Dedifferentiated amniotic fluid mesenchymal stem cell (primary cell): Measurements from ENCODE around the gene SHMT2.

Source experiments
- DNase-seq: peaks from one replicate; pipeline ENCODE4 v3.0.0-alpha.2; 2016; ENCODE audit errors: extremely low spot score

Gene SHMT2

DNA sequence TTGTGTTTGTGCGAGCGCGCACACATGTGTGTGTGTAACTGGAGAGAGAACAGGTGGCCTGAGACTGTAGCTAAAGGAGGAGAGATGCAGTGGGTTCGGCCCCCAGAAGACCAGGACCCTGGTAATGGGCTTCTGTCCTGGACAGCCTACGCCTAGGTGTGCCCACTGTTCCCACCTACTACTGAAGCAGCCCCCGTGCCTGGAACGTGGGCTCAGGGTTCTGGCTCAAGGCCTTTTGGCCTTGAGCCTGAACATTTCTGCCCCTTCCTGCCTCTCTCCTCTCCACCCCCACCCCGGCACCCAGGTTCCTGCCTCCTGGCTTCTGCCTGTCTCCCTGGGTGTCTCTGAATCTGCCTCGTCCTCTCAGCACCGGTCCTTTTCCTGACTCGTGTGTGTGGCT, 14.4 kb upstream of the SHMT2 start:
- no peak for DNase-seq

DNA sequence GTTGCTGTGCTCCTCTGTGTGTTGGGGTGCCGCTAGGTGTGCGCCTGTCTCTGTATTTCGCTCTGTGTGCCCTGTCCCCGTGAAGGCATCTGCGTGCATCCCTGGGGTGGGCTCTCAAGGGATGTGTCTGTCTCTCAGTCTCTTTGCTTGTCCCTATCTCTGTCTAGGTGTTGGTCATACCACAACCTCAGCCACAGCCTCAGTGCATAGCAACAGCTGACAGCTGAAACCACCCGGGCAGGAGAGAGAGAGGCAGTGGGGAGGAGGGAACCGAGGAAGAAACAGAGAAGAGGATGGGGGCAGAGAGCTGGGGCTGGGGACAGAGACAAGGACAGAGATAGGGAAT, 13.9 kb upstream of the SHMT2 start:
- no peak for DNase-seq

DNA sequence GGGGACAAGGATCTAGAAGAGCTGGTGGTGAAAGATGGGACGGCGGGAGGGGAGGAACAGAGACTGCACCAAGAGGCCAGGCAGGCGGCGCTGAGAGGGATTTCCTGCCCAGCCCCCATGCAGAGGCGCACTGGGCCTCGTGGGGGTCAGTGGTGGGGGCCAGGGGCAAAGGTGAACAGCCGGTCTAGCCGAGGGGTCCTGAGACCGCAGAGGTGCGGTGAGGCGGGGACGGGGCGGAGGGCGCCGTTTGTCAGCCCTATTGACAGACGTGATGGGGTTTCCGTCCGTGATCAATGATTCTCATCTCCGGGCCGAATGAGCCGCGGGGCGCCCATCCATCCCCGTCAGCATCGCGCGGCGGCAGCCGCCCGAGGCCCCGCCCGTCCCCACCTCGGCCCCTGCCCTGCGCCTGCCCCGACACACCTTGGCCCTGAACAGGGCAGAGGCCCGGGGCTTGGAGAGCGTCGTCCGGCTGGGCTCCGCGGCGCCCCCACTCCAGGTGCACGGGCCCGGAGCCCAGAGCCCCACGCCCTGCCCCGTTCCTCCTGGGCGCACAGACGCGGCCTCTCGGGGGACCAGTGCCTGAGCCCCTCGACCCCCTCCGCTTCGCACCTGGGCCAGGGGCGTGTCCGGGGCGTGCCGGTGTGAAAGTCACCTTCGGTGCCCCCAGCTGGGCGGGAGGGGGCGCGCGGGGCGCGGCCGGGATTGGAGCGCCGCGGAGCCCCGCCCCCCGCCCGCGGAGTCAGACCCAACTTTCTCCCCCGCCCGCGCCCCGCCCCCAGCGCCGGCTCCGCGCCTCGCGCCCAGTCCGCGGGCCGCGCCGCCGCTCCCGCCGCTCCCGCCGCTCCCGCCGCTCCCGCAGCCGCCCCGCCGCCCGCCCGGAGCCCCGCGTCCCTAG, 13.2 kb upstream of the SHMT2 start, which contains the start of gene NXPH4:
Gene NXPH4, plus strand, starts transcription at position 781 of the 898 bp plus-strand sequence. CDS start 176 bp downstream, outside the sequence.
- no peak for DNase-seq

DNA sequence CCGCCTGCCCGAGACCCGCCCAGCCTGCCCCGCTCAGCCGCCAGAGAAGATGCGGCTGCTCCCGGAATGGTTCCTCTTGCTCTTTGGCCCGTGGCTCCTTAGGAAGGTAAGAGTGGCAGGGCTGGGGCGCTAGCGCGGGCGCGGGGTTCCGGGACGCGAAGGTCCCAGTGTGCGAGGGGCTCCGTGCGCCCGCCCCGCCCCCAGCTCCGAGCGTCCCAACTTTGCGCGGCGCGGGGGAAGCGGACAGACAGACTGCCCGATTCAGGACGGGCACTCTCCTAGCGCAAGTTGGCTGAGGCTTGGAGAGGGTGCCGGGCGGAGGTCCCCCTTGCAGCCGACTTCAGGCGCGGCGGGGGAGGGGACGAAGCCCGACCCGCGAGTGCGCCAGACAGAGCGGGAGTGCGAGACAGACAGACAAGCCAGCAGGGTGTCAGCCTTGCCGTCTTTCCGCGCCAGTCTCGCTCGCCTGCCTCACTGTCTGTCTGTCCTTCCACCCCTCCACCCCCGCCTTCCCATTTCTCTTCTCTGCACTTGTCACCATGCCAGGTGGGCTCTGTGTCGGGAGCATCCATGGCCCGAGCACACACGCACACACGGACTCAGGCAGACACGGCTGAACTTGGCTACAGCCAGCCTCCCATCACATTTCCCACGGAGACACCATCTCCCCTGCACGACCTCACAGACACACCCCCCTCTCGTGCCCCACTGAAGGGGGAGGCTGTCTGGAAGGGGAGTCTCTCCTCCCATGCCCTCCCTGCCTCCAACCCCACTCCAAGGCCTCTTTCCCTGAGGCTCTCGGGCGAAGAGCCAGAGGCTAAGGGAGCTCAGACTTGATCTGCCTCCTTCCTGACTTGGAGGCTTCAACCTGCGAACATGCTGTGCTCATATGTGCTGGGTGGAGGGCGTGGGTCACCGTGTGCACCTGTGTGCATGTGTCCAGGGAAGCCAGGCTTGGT, 12.3 kb upstream of the SHMT2 start:
- DNase-seq = no peak

DNA sequence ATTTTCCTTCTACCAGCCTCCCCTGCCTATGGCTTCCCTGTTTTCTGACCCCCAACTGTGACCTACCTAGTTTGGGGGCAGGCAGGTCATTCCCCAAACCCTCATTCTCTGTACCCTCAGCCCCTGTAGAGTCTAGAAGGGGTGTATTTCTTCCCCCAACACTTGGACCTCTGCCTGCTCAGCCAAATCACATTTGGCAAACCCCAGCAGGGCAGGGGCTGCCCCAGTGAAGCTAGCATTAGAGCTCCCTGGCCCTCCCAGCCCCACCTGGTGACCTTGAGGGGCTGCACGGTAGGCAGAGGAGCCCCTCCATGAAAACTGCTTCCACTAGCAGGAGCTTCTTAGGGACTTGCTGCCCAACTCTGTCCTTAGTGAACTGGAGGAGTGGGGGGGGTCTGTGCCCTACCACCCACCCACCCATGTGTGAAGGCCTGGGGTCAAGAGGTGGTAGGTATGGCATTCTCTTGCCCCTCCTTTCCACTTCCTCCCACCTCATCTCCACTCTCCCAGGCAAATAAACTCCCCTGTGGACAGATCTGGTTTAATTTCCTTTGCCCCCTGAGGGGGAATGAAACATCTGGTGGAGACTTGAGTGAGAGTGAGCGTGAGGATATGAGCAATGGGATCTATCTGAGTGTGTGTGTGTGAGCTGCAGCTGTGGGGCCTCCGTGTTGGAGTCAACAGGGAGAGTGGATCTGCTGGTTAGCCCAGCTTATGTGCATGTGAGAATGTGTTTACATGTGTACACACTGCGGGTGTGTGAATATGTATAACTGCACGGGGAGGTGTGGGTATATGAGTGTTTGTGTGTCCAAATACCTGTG, 11.3 kb upstream of the SHMT2 start:
- DNase-seq = no peak

DNA sequence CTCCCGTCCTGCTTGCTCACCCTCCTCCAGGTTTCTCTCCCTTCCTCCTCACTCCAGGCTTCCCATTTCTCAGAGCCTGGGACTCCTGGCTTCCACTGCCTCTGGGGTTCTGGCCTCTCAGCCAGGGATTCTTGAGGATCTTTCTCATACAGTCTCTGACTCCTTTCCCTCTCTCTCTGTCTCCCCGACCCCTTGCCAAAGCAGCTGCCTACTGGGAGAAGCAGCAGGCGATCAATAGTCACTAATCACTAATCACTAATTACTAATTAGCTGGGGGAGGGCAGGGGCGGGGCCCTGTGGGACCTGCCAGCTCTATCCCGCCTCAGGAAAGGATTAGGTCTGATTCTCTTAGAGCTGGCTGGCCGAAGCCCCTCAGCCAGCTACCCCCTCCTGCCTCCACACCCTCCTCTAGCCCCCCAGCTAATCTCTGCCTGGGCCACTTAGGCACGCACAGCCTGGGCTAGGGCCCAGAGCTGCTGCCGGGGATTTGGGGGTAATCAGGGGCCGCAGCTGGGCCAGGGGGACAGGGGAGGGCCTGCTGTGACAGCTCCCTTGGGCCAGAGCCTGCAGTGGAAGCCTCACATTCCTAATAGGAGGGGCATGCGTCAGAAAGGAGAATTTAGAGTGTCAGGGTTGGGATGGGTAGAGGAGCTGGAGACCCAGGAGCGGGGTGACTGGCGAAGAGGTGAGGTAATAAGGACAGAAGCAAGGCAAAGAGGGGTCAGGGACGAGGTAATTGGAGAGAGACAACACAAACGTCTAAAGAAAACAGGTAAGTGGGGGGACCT, 10.1 kb upstream of the SHMT2 start:
- DNase-seq = no peak

DNA sequence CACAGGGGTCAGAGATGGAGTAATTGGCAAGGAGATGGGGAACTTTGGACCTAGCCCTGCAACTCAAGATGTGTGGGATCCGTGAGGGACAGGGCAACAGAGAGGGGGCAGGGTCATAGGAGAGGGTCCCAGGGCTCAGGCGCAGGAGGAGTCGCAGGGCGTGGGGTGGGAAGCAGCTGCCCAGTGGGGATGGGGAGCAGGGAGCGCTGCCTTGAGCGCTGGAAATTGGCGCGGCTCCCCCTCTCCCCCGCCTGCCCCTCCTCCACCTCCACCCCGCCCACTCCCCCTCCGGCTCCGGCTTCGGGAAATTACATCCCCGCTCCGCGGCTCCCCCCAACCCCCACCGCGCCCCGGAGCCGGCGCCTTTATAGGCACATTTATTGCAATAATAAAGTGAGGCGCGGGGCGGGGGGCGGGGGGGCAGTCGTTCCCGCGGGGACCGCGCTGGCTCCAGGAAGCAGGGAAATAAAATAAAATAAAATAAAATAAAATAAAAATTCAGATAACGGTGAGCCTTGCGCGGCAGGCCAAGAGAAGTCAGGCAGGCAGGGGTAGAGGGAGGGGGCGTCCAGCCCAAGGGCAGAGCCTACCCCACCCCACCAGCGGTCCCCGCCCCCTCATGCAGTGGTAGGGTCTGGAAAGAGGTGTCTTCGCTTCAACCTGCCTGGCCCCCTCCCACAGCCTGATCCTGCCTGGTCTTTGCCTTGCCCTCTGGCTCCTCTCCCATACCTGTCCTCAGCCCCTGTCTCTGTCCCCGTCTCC, 9.3 kb upstream of the SHMT2 start:
- no peak for DNase-seq

DNA sequence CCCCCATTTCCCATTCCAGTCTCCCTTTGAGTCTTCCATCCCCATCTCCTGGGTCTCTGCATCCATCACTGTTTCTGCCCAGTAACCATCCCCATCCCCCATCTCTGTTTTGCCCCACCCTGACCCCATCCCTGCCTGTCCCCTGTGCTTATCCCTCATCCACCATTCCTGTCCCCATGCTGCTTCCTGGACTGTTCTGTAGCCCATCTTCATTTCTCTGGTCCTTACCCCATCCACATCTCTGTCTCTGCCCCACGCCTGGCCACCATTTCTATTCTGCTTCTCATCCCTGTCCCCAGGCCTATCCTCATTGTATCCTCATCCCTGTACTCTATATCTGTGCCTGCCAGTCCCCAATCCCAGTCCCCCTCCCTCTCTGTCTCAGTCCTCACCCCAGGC, 8.7 kb upstream of the SHMT2 start:
- DNase-seq = no peak

DNA sequence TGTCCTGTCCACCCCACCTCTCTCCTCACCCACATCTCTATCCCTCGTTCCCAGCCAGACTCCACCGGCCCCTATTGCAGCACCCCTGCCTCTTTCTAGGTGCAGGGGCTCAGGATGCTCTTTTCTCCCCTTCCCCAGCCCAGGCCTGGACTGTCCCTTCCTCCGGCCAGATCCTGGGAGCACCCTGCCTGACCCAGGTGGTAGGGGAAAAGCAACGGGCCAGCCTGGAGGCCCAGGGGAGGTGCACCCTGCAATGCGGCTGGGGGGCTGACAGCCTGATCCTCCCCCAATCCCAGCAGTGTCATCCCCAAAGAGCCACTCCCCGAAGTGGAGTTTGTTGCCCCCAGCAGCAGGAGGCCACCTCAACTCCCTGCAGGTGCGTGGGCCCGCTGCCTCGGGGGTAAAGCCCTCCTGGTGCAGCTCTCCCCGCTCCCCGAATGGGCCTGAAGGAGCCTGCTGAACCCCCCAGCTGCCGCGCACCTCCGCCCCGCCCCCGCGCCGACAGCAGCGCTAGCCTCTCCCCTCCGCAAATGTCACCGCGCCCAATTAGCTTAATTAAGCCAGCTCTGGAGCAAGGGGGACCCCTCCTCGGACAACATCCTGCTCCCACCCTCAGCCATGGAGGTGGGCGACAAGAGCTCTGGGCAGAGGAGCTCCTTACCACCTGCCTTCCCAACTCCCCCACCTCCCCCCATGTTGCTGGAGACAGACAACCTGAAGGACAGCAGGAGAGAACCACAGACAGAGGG, 8.2 kb upstream of the SHMT2 start:
- no peak for DNase-seq

DNA sequence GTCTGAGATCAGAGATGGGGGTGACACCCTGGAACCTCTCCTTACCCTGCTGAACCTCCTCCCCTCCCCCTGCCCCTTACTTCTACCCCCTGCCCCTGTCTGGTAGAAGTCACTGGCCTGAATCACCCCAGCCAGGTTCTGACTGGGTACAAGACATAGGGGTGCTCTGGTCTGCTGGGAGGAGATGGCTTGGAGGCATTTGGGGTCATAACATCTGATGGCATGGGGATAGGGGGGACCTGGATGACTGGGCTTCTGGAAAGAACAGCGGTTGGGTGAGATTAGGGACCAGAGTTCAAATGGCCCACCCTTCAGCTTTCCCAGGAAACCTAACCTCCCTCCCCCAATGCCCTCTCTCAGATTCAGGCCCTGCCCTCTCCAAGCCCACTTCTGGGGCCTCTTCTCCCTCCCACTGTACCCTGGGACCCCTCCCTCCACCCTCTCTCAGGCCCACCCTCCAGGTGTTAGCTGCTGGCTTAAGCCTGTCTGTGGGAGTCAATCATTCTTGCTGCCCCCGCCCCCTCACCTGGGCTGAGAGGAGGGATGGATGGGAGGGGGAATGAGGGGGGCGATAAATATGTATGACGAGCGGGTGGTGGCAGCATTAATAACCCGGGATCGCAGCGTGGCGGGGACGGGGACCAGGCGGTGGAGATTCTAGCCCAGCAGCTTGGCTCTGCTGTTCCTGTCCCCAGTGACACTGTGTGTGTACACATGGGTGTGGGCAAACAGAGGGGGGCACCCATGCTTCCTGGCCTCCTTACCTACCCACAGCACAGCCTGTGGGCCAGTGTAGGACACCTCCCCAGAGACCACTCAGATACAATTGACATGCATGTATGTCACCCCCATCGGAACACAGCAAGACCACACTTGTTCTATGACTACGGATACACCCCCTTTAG, 7.0 kb upstream of the SHMT2 start:
- DNase-seq = no peak

DNA sequence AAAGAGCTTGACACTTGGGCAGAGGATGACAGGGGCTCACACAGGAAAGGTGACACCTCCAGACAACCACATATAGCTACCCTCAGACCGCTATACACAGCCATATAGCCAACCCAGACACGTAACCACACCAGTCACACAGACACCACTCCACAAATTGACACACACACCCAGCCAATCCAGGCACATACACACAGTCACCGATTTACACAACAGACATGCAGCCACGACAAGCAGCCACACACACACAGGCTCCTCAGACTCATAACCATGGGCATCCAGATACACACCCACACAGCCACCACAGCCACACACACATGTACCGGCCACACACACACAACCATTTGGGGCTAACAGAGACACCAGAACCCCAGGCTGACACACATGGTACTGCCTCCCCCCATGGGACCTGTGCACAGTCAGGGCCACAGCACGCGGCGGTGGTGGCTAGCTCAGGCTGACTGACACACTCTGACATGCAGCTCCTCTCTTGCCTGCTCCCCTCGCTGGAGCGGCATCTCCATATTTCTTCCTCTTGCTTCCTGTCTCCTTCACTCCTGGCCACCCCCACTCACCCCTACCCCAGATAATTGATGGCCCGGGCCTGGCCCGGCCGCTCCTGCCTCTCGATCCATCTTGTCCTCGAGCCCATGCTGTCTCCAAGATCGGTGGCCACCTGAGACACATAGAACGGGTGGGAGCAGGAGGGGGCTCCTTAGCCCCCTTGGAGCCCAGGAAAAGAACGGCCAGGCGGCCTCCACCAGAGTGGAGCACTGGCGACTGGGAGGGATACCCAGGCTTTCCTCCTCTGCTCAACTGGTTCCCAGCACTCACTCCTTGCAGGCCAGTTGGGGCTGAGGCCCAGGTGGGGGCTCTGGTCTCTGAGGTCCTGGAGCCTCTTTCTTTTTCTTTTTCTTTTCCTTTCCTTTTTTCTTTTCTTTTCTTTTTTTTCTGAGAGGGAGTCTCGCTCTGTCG, 6.0 kb upstream of the SHMT2 start:
- DNase-seq = no peak

DNA sequence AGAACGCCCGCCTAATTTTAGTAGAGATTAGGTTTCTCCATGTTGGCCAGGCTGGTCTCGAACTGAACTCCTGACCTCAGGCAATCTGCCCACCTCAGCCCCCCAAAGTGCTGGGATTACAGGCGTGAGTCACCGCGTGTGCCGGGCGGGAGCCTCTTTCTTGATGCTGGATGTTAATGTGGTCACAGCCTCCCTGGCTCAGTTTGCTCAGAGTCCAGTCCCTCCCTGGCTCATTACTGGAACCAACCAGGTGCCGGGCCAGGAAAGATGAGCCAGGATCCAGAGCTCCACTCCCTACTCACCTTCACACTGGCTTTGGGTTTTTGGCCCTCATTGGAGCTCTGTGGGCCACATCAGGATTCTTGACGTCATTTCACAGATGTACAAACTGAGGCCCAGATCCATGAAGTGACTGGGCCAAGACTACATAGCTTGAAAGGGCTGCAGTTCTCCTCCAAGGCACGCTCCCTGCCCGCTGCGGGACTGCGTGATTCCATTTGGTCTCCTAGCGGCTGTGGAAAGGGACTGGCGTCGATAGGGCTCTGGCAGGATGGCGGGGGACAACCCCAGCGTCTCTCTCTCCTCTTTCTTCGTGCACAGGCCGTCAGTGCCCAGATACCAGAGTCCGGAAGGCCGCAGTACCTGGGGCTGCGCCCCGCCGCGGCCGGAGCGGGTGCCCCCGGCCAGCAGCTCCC, 5.1 kb upstream of the SHMT2 start:
- no peak for DNase-seq

DNA sequence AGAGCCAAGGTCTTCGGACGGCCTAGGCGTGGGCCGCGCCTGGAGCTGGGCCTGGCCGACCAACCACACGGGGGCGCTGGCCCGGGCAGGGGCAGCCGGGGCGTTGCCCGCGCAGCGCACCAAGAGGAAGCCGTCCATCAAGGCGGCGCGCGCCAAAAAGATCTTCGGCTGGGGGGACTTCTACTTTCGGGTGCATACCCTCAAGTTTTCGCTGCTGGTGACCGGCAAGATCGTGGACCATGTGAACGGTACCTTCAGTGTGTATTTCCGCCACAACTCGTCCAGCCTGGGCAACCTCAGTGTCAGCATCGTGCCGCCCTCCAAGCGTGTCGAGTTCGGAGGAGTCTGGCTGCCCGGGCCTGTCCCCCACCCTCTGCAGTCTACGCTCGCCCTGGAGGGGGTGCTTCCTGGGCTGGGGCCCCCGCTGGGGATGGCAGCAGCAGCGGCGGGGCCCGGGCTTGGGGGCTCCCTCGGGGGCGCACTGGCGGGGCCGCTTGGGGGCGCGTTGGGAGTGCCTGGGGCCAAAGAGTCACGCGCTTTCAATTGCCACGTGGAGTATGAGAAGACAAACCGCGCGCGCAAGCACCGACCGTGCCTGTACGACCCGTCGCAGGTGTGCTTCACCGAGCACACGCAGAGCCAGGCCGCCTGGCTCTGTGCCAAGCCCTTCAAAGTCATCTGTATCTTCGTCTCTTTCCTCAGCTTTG, 4.4 kb upstream of the SHMT2 start:
- no peak for DNase-seq

DNA sequence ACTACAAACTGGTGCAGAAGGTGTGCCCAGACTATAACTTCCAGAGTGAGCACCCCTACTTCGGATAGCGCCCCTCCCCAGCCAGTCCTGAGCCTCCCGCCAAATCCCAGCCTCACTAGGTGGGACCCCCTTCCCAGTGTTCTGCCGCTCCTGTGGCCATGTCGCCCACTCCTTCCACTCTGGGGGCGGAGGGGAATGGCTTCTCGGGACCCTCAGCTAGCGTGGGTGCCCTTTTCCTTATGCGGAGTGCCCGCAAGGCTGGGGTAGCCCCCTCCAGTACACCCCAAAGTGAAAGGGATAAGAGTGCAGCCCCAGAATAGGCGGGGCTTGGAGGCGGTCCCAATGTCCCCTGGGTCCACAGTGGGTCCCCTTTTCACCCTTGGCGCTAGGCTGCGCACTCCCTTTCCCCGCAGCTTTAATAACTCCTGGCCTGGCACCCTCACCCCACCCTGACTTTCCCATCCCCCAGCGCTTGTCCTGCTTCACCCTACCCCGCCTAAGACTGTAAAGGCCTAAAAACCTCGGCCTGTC, 3.8 kb upstream of the SHMT2 start:
- no peak for DNase-seq

DNA sequence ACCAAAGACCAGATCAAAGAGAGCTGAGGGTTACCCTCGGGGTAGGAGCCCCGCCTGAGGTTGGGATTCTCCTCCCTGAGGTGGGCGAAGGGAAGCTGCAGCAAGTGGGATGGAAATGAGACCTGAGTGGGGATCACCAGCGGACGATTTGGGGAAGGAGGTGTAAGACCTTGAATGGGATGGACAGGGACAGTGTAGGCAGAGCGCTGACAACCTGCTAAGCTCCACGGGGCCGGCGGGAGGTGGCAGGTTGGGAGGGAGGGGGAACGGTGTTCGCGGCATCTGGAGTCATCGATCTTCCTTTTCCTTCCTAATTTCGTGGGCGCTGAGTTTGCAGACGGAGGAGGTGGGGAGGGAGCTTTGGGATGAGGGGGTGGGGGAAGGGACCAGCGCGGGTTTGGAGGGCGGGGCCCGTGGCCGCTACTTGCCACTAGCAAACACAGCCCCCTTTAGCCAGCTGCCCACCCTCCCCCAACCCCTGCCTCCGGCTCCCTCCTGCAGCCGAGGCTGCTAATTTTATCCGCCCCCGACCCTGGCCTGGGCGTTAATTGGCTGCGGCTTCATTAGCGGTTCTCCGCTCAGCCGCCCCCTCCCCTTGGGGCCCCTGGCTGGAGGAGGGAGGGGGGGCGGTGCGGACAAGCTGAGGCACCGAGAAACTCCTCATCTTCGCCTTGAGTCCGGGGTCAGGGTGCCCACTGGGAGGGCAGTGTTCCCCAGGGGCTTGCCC, 2.8 kb upstream of the SHMT2 start:
- DNase-seq = no peak
